Neural cell (in vitro differentiated cells): ENCODE data around the gene DGKG. TPM values are rescaled to one million over a fixed set of nuclear protein-coding genes. Genes with fewer than 3 reads are reported as not detected.

Experiments
- H2AFZ ChIP-seq: fragments of 200-600, 300-800 bp; sonication (generic), shearing (Covaris generic); 2 replicates; pipeline ENCODE4 v1.6.0; 2014; ENCODE audit warnings: low read depth, mild to moderate bottlenecking, antibody characterized with exemption, low read length, moderate library complexity
- H3F3A ChIP-seq: fragments of 200-600 bp; shearing (Covaris generic); 2 replicates; pipeline ENCODE4 v1.6.1; 2016; ENCODE audit warnings: mild to moderate bottlenecking, moderate library complexity, mixed read lengths, antibody characterized with exemption, low read length; ENCODE audit not compliant: insufficient read depth, poor library complexity, severe bottlenecking
- H3K27ac ChIP-seq: fragments of 200-600, 300-800 bp; sonication (generic), shearing (Covaris generic); 2 replicates; pipeline ENCODE4 v1.5.1; 2014; ENCODE audit warnings: mild to moderate bottlenecking, low read length, moderate library complexity
- H3K27me3 ChIP-seq: fragments of 300-800, 200-600 bp; sonication (generic), shearing (Covaris generic); 2 replicates; pipeline ENCODE4 v1.6.0; 2014; ENCODE audit warnings: mild to moderate bottlenecking, low read depth, low read length, moderate library complexity; ENCODE audit not compliant: insufficient read depth
- H3K36me3 ChIP-seq: fragments of 300-800, 200-600 bp; sonication (generic), shearing (Covaris generic); 2 replicates; pipeline ENCODE4 v1.5.1; 2014; ENCODE audit warnings: mild to moderate bottlenecking, antibody characterized with exemption, low read length, moderate library complexity; ENCODE audit not compliant: insufficient read depth
- H3K4me2 ChIP-seq: fragments of 300-800, 200-600 bp; sonication (generic), shearing (Covaris generic); 2 replicates; pipeline ENCODE4 v1.6.0; 2014; ENCODE audit warnings: mild to moderate bottlenecking, low read length
- H3K4me3 ChIP-seq: fragments of 300-800, 200-600 bp; sonication (generic), shearing (Covaris generic); 2 replicates; pipeline ENCODE4 v1.5.1; 2014; ENCODE audit warnings: mild to moderate bottlenecking, low read length, moderate library complexity
- H3K79me2 ChIP-seq: fragments of 200-600 bp; shearing (Covaris generic); replicated peaks from 2 replicates; pipeline ENCODE4 v1.6.0; 2014; ENCODE audit warnings: mild to moderate bottlenecking, low read length, moderate library complexity; ENCODE audit not compliant: insufficient read depth
- H3K9ac ChIP-seq: fragments of 300-800, 200-600 bp; sonication (generic), shearing (Covaris generic); 2 replicates; pipeline ENCODE4 v1.6.1; 2016; ENCODE audit warnings: mild to moderate bottlenecking, low read length, mixed read lengths
- H3K9me2 ChIP-seq: fragments of 200-600 bp; shearing (Covaris generic); 2 replicates; pipeline ENCODE4 v1.6.1; 2016; ENCODE audit warnings: mild to moderate bottlenecking, low read length, mixed read lengths; ENCODE audit not compliant: insufficient read depth
- H3K9me3 ChIP-seq: fragments of 200-600, 300-800 bp; sonication (generic), shearing (Covaris generic); 2 replicates; pipeline ENCODE4 v1.6.1; 2016; ENCODE audit warnings: mild to moderate bottlenecking, mixed run types, low read length, moderate library complexity, mixed read lengths
- H4K20me1 ChIP-seq: fragments of 200-600 bp; shearing (Covaris generic); 2 replicates; pipeline ENCODE4 v1.6.1; 2016; ENCODE audit warnings: mild to moderate bottlenecking, mixed run types; ENCODE audit not compliant: insufficient read depth
- EP300 ChIP-seq: fragments of 450-650 bp; conservative IDR thresholded peaks from 2 replicates; pipeline ENCODE4 v1.6.1; 2014; ENCODE audit warnings: antibody characterized with exemption, mild to moderate bottlenecking, moderate library complexity; ENCODE audit not compliant: poor library complexity, severe bottlenecking
- EZH2 ChIP-seq: fragments of 200-600, 300-800 bp; shearing (Covaris generic), sonication (generic); IDR thresholded peaks from 2 replicates; pipeline ENCODE4 v1.6.1; 2014; ENCODE audit warnings: antibody characterized with exemption, low read length, borderline replicate concordance, mild to moderate bottlenecking; ENCODE audit not compliant: insufficient read depth, poor library complexity, severe bottlenecking
- MXI1 ChIP-seq: fragments of 450-650 bp; conservative IDR thresholded peaks from 2 replicates; pipeline ENCODE4 v1.6.1; 2014; ENCODE audit warnings: antibody characterized with exemption, mild to moderate bottlenecking; ENCODE audit not compliant: poor library complexity, severe bottlenecking
- POLR2AphosphoS5 ChIP-seq: IDR thresholded peaks from 2 replicates; pipeline ENCODE4 v1.6.1; 2012
- RAD21 ChIP-seq: fragments of 450-650 bp; conservative IDR thresholded peaks from 2 replicates; pipeline ENCODE4 v1.6.1; 2014; ENCODE audit warnings: antibody characterized with exemption, mild to moderate bottlenecking, moderate library complexity
- SMC3 ChIP-seq: fragments of 450-650 bp; conservative IDR thresholded peaks from 2 replicates; pipeline ENCODE4 v1.6.1; 2014; ENCODE audit warnings: antibody characterized with exemption, mild to moderate bottlenecking, moderate library complexity; ENCODE audit not compliant: poor library complexity
- TAF1 ChIP-seq: IDR thresholded peaks from 2 replicates; pipeline ENCODE4 v1.6.1; 2012; ENCODE audit warnings: low read depth
- polyA plus RNA-seq: library from polyadenylated mRNA; depleted of rRNA; stranded (reverse); fragments of >200 nt; gene quantifications from 2 replicates; pipeline ENCODE4 v1.2.3, GENCODE V29; 2014
- TF ChIP-seq, protein P1 (sequence below): fragments of 450-650 bp; IDR thresholded peaks from 2 replicates; pipeline ENCODE4 v1.5.1; 2014; ENCODE audit warnings: antibody characterized with exemption, mild to moderate bottlenecking, moderate library complexity; ENCODE audit not compliant: poor library complexity, severe bottlenecking
- TF ChIP-seq, protein P2 (sequence below): IDR thresholded peaks from 2 replicates; pipeline ENCODE4 v1.6.1; 2012; ENCODE audit warnings: borderline replicate concordance

DGKG gene
- polyA plus RNA-seq, 1 donor from 2014 or later: not detected

DNA sequence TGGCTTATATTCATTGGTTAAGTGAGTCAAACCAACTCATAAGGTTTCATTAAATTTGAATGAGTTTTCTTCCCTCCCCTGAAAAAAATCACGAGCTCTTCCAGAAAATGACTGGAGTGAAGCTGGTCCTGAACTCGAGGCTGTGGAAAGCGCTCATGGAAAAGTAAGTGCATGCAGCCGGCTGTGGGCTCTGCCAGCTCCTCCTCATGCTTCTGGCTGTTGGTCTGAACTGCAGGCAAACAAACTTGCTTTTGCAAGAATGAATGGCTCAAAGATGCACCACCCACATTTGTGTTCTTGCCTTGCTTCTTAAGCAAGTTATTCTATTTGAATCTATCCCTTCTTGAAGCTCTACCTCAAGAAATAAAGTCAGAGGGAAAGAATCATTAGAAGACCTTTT is 259.3 kb downstream of the DGKG start:
- no peak overlapping the region for H3K9ac ChIP-seq
- no peaks in the 10 kb centered on the region for H3K9me2 ChIP-seq
- H3K27ac ChIP-seq: no peak overlapping the region
- TF ChIP-seq EP300 (no peak), TAF1 (no peak), EZH2 (no peak)
- TF ChIP-seq, protein P1, sequence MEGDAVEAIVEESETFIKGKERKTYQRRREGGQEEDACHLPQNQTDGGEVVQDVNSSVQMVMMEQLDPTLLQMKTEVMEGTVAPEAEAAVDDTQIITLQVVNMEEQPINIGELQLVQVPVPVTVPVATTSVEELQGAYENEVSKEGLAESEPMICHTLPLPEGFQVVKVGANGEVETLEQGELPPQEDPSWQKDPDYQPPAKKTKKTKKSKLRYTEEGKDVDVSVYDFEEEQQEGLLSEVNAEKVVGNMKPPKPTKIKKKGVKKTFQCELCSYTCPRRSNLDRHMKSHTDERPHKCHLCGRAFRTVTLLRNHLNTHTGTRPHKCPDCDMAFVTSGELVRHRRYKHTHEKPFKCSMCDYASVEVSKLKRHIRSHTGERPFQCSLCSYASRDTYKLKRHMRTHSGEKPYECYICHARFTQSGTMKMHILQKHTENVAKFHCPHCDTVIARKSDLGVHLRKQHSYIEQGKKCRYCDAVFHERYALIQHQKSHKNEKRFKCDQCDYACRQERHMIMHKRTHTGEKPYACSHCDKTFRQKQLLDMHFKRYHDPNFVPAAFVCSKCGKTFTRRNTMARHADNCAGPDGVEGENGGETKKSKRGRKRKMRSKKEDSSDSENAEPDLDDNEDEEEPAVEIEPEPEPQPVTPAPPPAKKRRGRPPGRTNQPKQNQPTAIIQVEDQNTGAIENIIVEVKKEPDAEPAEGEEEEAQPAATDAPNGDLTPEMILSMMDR: no peak
- H3K9me3 ChIP-seq: no peaks in the 10 kb centered on the region
- no peak overlapping the region for H3K4me3 ChIP-seq
- H3K36me3 ChIP-seq: no peaks in the 10 kb centered on the region
- H3F3A ChIP-seq: no peaks in the 10 kb centered on the region
- H3K4me2 ChIP-seq: no peak overlapping the region
- peaks cover 39% of the 10 kb centered on the region for H3K27me3 ChIP-seq
- no peak overlapping the region for H2AFZ ChIP-seq
- H4K20me1 ChIP-seq: no peaks in the 10 kb centered on the region
- H3K79me2 ChIP-seq: no peaks in the 10 kb centered on the region

DNA sequence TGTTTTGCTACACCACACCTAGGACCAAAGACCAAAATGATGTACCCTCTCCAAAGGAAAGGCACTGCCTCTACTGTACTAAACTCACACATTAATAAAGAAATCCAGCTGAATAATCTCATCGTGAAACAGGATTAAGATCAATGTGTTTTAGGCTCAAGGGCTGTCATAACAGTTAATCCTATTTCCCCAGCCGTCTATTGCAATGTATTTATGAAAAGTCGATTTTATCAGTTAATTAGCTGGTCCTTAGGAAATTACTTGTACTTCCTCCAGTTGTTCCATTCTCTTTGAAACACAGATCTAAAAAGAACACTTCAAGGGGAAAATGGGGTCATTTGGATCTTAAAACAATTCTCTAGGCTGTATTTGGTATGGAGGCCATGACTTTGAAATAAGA is 261.6 kb downstream of the DGKG start:
- Histone ChIP-seq H3K9me3 (no peaks in the 10 kb centered on the region), H3K4me3 (no peak overlapping the region), H3K36me3 (no peaks in the 10 kb centered on the region), H4K20me1 (no peaks in the 10 kb centered on the region), H3F3A (no peaks in the 10 kb centered on the region), H3K27ac (no peak overlapping the region), H2AFZ (no peak overlapping the region), H3K27me3 (peaks cover 20% of the 10 kb centered on the region), H3K9ac (no peak overlapping the region), H3K4me2 (no peak overlapping the region), H3K79me2 (no peaks in the 10 kb centered on the region), H3K9me2 (no peaks in the 10 kb centered on the region)
- TF ChIP-seq, protein P2, sequence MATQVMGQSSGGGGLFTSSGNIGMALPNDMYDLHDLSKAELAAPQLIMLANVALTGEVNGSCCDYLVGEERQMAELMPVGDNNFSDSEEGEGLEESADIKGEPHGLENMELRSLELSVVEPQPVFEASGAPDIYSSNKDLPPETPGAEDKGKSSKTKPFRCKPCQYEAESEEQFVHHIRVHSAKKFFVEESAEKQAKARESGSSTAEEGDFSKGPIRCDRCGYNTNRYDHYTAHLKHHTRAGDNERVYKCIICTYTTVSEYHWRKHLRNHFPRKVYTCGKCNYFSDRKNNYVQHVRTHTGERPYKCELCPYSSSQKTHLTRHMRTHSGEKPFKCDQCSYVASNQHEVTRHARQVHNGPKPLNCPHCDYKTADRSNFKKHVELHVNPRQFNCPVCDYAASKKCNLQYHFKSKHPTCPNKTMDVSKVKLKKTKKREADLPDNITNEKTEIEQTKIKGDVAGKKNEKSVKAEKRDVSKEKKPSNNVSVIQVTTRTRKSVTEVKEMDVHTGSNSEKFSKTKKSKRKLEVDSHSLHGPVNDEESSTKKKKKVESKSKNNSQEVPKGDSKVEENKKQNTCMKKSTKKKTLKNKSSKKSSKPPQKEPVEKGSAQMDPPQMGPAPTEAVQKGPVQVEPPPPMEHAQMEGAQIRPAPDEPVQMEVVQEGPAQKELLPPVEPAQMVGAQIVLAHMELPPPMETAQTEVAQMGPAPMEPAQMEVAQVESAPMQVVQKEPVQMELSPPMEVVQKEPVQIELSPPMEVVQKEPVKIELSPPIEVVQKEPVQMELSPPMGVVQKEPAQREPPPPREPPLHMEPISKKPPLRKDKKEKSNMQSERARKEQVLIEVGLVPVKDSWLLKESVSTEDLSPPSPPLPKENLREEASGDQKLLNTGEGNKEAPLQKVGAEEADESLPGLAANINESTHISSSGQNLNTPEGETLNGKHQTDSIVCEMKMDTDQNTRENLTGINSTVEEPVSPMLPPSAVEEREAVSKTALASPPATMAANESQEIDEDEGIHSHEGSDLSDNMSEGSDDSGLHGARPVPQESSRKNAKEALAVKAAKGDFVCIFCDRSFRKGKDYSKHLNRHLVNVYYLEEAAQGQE: no peak
- no peak for TF ChIP-seq POLR2AphosphoS5
- TF ChIP-seq RAD21: no peak
- no peak for TF ChIP-seq MXI1
- TF ChIP-seq EZH2: no peak
- no peak for TF ChIP-seq SMC3
- TF ChIP-seq, protein P1: no peak
- TF ChIP-seq EP300: no peak
- TF ChIP-seq TAF1: no peak
